ENCODE measurements around the gene LIG3. TPM values are rescaled to one million over a fixed set of nuclear protein-coding genes. Genes with fewer than 3 reads are reported as not detected.

Gene LIG3
- total and polyA plus RNA-seq, 2 of the 13 experiments (the other 11 are each of a cell fraction or from before 2014, with no cell fraction given): 34.4 to 36.2 TPM

DNA sequence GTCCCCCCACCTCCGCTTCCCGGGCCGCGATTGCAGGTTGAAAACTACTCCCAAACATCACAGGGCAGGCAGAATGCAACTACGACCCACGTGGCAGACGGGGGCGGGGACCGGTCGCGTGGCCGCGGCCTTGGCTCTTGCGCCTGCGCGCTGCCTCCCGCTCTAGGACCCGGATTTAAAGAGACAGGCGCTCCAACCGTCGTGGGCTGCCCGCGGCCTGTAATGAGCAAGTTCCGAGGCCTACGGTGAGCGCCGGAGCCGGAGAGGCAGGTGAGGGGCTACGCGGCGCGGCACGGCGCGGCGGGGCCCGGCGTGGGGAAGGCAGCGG is at the start of gene LIG3 (continued):
- TF ChIP-seq, protein P1, sequence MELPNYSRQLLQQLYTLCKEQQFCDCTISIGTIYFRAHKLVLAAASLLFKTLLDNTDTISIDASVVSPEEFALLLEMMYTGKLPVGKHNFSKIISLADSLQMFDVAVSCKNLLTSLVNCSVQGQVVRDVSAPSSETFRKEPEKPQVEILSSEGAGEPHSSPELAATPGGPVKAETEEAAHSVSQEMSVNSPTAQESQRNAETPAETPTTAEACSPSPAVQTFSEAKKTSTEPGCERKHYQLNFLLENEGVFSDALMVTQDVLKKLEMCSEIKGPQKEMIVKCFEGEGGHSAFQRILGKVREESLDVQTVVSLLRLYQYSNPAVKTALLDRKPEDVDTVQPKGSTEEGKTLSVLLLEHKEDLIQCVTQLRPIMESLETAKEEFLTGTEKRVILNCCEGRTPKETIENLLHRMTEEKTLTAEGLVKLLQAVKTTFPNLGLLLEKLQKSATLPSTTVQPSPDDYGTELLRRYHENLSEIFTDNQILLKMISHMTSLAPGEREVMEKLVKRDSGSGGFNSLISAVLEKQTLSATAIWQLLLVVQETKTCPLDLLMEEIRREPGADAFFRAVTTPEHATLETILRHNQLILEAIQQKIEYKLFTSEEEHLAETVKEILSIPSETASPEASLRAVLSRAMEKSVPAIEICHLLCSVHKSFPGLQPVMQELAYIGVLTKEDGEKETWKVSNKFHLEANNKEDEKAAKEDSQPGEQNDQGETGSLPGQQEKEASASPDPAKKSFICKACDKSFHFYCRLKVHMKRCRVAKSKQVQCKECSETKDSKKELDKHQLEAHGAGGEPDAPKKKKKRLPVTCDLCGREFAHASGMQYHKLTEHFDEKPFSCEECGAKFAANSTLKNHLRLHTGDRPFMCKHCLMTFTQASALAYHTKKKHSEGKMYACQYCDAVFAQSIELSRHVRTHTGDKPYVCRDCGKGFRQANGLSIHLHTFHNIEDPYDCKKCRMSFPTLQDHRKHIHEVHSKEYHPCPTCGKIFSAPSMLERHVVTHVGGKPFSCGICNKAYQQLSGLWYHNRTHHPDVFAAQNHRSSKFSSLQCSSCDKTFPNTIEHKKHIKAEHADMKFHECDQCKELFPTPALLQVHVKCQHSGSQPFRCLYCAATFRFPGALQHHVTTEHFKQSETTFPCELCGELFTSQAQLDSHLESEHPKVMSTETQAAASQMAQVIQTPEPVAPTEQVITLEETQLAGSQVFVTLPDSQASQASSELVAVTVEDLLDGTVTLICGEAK (IDR thresholded peaks at IDR 0.05): no peak
- TF ChIP-seq, protein P1 (CRISPR knock-in tag; IDR thresholded peaks at IDR 0.05): no peak
- TF ChIP-seq PAWR (CRISPR knock-in tag; IDR thresholded peaks at IDR 0.05; ENCODE audit: borderline replicate concordance): no peak
- 0 out of 2 replicates have a peak, but pooled peaks have one; percentile 8 for TF ChIP-seq ZNF264 (CRISPR knock-in tag; IDR thresholded peaks at IDR 0.05)
- TF ChIP-seq, protein P2, sequence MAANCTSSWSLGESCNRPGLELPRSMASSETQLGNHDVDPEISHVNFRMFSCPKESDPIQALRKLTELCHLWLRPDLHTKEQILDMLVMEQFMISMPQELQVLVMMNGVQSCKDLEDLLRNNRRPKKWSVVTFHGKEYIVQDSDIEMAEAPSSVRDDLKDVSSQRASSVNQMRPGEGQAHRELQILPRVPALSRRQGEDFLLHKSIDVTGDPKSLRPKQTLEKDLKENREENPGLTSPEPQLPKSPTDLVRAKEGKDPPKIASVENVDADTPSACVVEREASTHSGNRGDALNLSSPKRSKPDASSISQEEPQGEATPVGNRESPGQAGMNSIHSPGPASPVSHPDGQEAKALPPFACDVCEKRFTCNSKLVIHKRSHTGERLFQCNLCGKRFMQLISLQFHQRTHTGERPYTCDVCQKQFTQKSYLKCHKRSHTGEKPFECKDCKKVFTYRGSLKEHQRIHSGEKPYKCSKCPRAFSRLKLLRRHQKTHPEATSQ (CRISPR knock-in tag; IDR thresholded peaks at IDR 0.05; ENCODE audit: borderline replicate concordance): no peak
- no peak for TF ChIP-seq NFIC (IDR thresholded peaks at IDR 0.05; ENCODE audit: low read length)
- peak; percentile 51; the same call in 1 of the 2 replicates for TF ChIP-seq RFXAP (CRISPR knock-in tag; IDR thresholded peaks at IDR 0.05; ENCODE audit: borderline replicate concordance)
- TF ChIP-seq EEA1 (CRISPR knock-in tag; IDR thresholded peaks at IDR 0.05; ENCODE audit: borderline replicate concordance): no peak
- peak; percentile 89 for TF ChIP-seq ZFY (CRISPR knock-in tag; IDR thresholded peaks at IDR 0.05)
- peak; percentile 55; the same call in 1 of the 2 replicates for TF ChIP-seq HOXA3 (CRISPR knock-in tag; IDR thresholded peaks at IDR 0.05)
- TF ChIP-seq, protein P3, sequence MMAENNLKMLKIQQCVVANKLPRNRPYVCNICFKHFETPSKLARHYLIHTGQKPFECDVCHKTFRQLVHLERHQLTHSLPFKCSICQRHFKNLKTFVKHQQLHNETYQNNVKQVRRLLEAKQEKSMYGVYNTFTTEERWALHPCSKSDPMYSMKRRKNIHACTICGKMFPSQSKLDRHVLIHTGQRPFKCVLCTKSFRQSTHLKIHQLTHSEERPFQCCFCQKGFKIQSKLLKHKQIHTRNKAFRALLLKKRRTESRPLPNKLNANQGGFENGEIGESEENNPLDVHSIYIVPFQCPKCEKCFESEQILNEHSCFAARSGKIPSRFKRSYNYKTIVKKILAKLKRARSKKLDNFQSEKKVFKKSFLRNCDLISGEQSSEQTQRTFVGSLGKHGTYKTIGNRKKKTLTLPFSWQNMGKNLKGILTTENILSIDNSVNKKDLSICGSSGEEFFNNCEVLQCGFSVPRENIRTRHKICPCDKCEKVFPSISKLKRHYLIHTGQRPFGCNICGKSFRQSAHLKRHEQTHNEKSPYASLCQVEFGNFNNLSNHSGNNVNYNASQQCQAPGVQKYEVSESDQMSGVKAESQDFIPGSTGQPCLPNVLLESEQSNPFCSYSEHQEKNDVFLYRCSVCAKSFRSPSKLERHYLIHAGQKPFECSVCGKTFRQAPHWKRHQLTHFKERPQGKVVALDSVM (CRISPR knock-in tag; IDR thresholded peaks at IDR 0.05): no peak
- TF ChIP-seq NFYB (CRISPR knock-in tag; IDR thresholded peaks at IDR 0.05): peak; percentile 37; the same call in 1 of the 2 replicates
- TF ChIP-seq, protein P4, sequence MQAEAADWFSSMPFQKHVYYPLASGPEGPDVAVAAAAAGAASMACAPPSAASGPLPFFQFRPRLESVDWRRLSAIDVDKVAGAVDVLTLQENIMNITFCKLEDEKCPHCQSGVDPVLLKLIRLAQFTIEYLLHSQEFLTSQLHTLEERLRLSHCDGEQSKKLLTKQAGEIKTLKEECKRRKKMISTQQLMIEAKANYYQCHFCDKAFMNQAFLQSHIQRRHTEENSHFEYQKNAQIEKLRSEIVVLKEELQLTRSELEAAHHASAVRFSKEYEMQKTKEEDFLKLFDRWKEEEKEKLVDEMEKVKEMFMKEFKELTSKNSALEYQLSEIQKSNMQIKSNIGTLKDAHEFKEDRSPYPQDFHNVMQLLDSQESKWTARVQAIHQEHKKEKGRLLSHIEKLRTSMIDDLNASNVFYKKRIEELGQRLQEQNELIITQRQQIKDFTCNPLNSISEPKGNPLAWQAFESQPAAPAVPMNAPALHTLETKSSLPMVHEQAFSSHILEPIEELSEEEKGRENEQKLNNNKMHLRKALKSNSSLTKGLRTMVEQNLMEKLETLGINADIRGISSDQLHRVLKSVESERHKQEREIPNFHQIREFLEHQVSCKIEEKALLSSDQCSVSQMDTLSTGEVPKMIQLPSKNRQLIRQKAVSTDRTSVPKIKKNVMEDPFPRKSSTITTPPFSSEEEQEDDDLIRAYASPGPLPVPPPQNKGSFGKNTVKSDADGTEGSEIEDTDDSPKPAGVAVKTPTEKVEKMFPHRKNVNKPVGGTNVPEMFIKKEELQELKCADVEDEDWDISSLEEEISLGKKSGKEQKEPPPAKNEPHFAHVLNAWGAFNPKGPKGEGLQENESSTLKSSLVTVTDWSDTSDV (CRISPR knock-in tag; IDR thresholded peaks at IDR 0.05): no peak
- TF ChIP-seq ZNF232 (CRISPR knock-in tag; IDR thresholded peaks at IDR 0.05; ENCODE audit: borderline replicate concordance): no peak
- no peak for TF ChIP-seq SRF (IDR thresholded peaks at IDR 0.05; ENCODE audit: low read depth, low read length)
- no peak for TF ChIP-seq ZNF260 (CRISPR knock-in tag; IDR thresholded peaks at IDR 0.05; ENCODE audit: borderline replicate concordance, low read depth)

Measured in HepG2 (cell line).